Mucosa of stomach (tissue), 1 donor: ENCODE results near the gene RAD18.

Experiments used
- H3K27me3 ChIP-seq: one replicate; pipeline ENCODE4 v1.7.0; 2013; ENCODE audit warnings: mild to moderate bottlenecking, low read length; ENCODE audit not compliant: control insufficient read depth, insufficient read depth
- H3K36me3 ChIP-seq: one replicate; pipeline ENCODE4 v1.7.0; 2013; ENCODE audit warnings: low read length; ENCODE audit not compliant: control insufficient read depth, insufficient read depth
- H3K4me1 ChIP-seq: one replicate; pipeline ENCODE4 v1.7.0; 2013; ENCODE audit warnings: mild to moderate bottlenecking, low read length; ENCODE audit not compliant: control insufficient read depth, insufficient read depth
- H3K4me3 ChIP-seq: one replicate; pipeline ENCODE4 v1.7.0; 2013; ENCODE audit warnings: low read length
- H3K9ac ChIP-seq: one replicate; pipeline ENCODE4 v1.7.0; 2013; ENCODE audit warnings: mild to moderate bottlenecking, low read length, moderate library complexity
- H3K9me3 ChIP-seq: one replicate; pipeline ENCODE4 v1.7.0; 2013; ENCODE audit warnings: mild to moderate bottlenecking, low read length, moderate library complexity; ENCODE audit not compliant: control insufficient read depth
- donor health status: Pancreatic carcinoma.

RAD18 gene

GRCh38 chr3:8909160-8909559 is 54.1 kb downstream of the RAD18 start:
- no peak overlapping the region for H3K4me3 ChIP-seq
- no peaks in the 10 kb centered on the region for H3K27me3 ChIP-seq
- H3K4me1 ChIP-seq = no peaks in the 10 kb centered on the region
- no peak overlapping the region for H3K9ac ChIP-seq
- no peaks in the 10 kb centered on the region for H3K9me3 ChIP-seq
- H3K36me3 ChIP-seq = no peaks in the 10 kb centered on the region

- Histone ChIP-seq H3K4me3 (no peak overlapping the region), H3K36me3 (no peaks in the 10 kb centered on the region), H3K9ac (no peak overlapping the region), H3K4me1 (no peaks in the 10 kb centered on the region), H3K9me3 (no peaks in the 10 kb centered on the region), H3K27me3 (no peaks in the 10 kb centered on the region)
These were observed 60.1 kb downstream of the RAD18 start for GRCh38 chr3:8903191-8903590.

- no peaks in the 10 kb centered on the region for H3K9me3 ChIP-seq
- H3K4me1 ChIP-seq = no peaks in the 10 kb centered on the region
- no peaks in the 10 kb centered on the region for H3K36me3 ChIP-seq
- H3K27me3 ChIP-seq = no peaks in the 10 kb centered on the region
- no peak overlapping the region for H3K9ac ChIP-seq
- no peak overlapping the region for H3K4me3 ChIP-seq
These were observed 62.4 kb downstream of the RAD18 start for GRCh38 chr3:8900869-8901268.

GRCh38 chr3:8899876-8900460 is 63.3 kb downstream of the RAD18 start:
- H3K27me3 ChIP-seq = no peaks in the 10 kb centered on the region
- H3K9ac ChIP-seq = no peak overlapping the region
- H3K9me3 ChIP-seq = no peaks in the 10 kb centered on the region
- H3K4me3 ChIP-seq = no peak overlapping the region
- no peaks in the 10 kb centered on the region for H3K36me3 ChIP-seq
- H3K4me1 ChIP-seq = no peaks in the 10 kb centered on the region

- Histone ChIP-seq H3K27me3 (no peaks in the 10 kb centered on the region), H3K4me1 (no peaks in the 10 kb centered on the region), H3K4me3 (no peak overlapping the region), H3K9me3 (no peaks in the 10 kb centered on the region), H3K36me3 (no peaks in the 10 kb centered on the region), H3K9ac (no peak overlapping the region)
These were observed 67.4 kb downstream of the RAD18 start for GRCh38 chr3:8895829-8896228.

- Histone ChIP-seq H3K36me3 (no peaks in the 10 kb centered on the region), H3K27me3 (no peaks in the 10 kb centered on the region), H3K9ac (no peak overlapping the region), H3K4me3 (no peak overlapping the region), H3K4me1 (no peaks in the 10 kb centered on the region), H3K9me3 (no peaks in the 10 kb centered on the region)
These were observed 70.3 kb downstream of the RAD18 start for GRCh38 chr3:8893001-8893400.

GRCh38 chr3:8891774-8892173 is 71.5 kb downstream of the RAD18 start:
- Histone ChIP-seq H3K27me3 (no peaks in the 10 kb centered on the region), H3K4me1 (no peaks in the 10 kb centered on the region), H3K9me3 (no peaks in the 10 kb centered on the region), H3K9ac (no peak overlapping the region), H3K4me3 (no peak overlapping the region), H3K36me3 (no peaks in the 10 kb centered on the region)

GRCh38 chr3:8891303-8891702 is 72.0 kb downstream of the RAD18 start:
- Histone ChIP-seq H3K4me1 (no peaks in the 10 kb centered on the region), H3K9me3 (no peaks in the 10 kb centered on the region), H3K27me3 (no peaks in the 10 kb centered on the region), H3K36me3 (no peaks in the 10 kb centered on the region), H3K9ac (no peak overlapping the region), H3K4me3 (no peak overlapping the region)

- H3K4me1 ChIP-seq = no peaks in the 10 kb centered on the region
- no peak overlapping the region for H3K9ac ChIP-seq
- no peaks in the 10 kb centered on the region for H3K36me3 ChIP-seq
- H3K27me3 ChIP-seq = no peaks in the 10 kb centered on the region
- no peak overlapping the region for H3K4me3 ChIP-seq
- H3K9me3 ChIP-seq = no peaks in the 10 kb centered on the region
These were observed 74.9 kb downstream of the RAD18 start for GRCh38 chr3:8888301-8888915.

GRCh38 chr3:8887435-8888300 is 75.6 kb downstream of the RAD18 start:
- no peaks in the 10 kb centered on the region for H3K9me3 ChIP-seq
- H3K27me3 ChIP-seq = no peaks in the 10 kb centered on the region
- no peak overlapping the region for H3K9ac ChIP-seq
- H3K36me3 ChIP-seq = no peaks in the 10 kb centered on the region
- H3K4me1 ChIP-seq = no peaks in the 10 kb centered on the region
- H3K4me3 ChIP-seq = no peak overlapping the region

GRCh38 chr3:8886546-8886945 is 76.7 kb downstream of the RAD18 start:
- H3K9ac ChIP-seq = no peak overlapping the region
- no peaks in the 10 kb centered on the region for H3K27me3 ChIP-seq
- H3K4me1 ChIP-seq = no peaks in the 10 kb centered on the region
- no peaks in the 10 kb centered on the region for H3K36me3 ChIP-seq
- no peaks in the 10 kb centered on the region for H3K9me3 ChIP-seq
- H3K4me3 ChIP-seq = no peak overlapping the region

GRCh38 chr3:8885536-8886316 is 77.5 kb downstream of the RAD18 start:
- H3K36me3 ChIP-seq = no peaks in the 10 kb centered on the region

More at GRCh38 chr3:8885536-8886316, 77.5 kb downstream of the RAD18 start:
- Histone ChIP-seq H3K9ac (no peak overlapping the region), H3K4me3 (no peak overlapping the region), H3K9me3 (no peaks in the 10 kb centered on the region), H3K27me3 (no peaks in the 10 kb centered on the region), H3K4me1 (no peaks in the 10 kb centered on the region)
